Endodermal cell (in vitro differentiated cells): Measurements from ENCODE around the gene UGT2B7. TPM values are rescaled to one million over a fixed set of nuclear protein-coding genes. Genes with fewer than 3 reads are reported as not detected.

Source experiments
- DNase-seq: peaks from one replicate; pipeline ENCODE4 v3.0.0-alpha.2; 2017
- H3K27ac ChIP-seq: 2 replicates; pipeline ENCODE4 v1.5.1; 2013; ENCODE audit warnings: mild to moderate bottlenecking, low read depth, low read length, moderate library complexity
- H3K27me3 ChIP-seq: 2 replicates; pipeline ENCODE4 v1.6.1; 2013; ENCODE audit warnings: mild to moderate bottlenecking, low read length, moderate library complexity; ENCODE audit not compliant: insufficient read depth, control insufficient read depth, poor library complexity, severe bottlenecking
- H3K36me3 ChIP-seq: 2 replicates; pipeline ENCODE4 v1.7.0; 2013; ENCODE audit warnings: mild to moderate bottlenecking, low read length, moderate library complexity; ENCODE audit not compliant: control insufficient read depth, insufficient read depth
- H3K4me1 ChIP-seq: one replicate; pipeline ENCODE4 v1.7.0; 2013; ENCODE audit warnings: low read length; ENCODE audit not compliant: control insufficient read depth, insufficient read depth
- H3K4me3 ChIP-seq: 2 replicates; pipeline ENCODE4 v1.5.1; 2013; ENCODE audit warnings: mild to moderate bottlenecking, low read length, moderate library complexity
- H3K9ac ChIP-seq: 2 replicates; pipeline ENCODE4 v1.6.1; 2013; ENCODE audit warnings: mild to moderate bottlenecking, low read length, moderate library complexity; ENCODE audit not compliant: poor library complexity, severe bottlenecking; ENCODE audit errors: extremely low read depth
- H3K9me3 ChIP-seq: 2 replicates; pipeline ENCODE4 v1.6.1; 2013; ENCODE audit warnings: mild to moderate bottlenecking, low read length, moderate library complexity; ENCODE audit not compliant: control insufficient read depth
- H3K27ac Mint-ChIP-seq: 2 replicates; pipeline ENCODE4 v1.8.0; 2020; ENCODE audit warnings: mixed read lengths
- H3K27me3 Mint-ChIP-seq: 2 replicates; pipeline ENCODE4 v1.8.0; 2021; ENCODE audit warnings: mild to moderate bottlenecking, mixed read lengths; ENCODE audit not compliant: insufficient read depth
- H3K36me3 Mint-ChIP-seq: 2 replicates; pipeline ENCODE4 v1.8.0; 2020; ENCODE audit warnings: low read depth, mixed read lengths
- H3K4me1 Mint-ChIP-seq: 2 replicates; pipeline ENCODE4 v1.8.0; 2020; ENCODE audit warnings: mixed read lengths
- H3K4me3 Mint-ChIP-seq: 2 replicates; pipeline ENCODE4 v1.8.0; 2020; ENCODE audit warnings: mild to moderate bottlenecking, moderate library complexity, mixed read lengths
- H3K9me3 Mint-ChIP-seq: 2 replicates; pipeline ENCODE4 v1.8.0; 2020; ENCODE audit warnings: mild to moderate bottlenecking, mixed read lengths
- CTCF ChIP-seq: fragments of 200-600 bp; sonication (generic); conservative IDR thresholded peaks from 2 replicates; pipeline ENCODE4 v1.5.0; 2021; ENCODE audit warnings: antibody characterized with exemption, mild to moderate bottlenecking
- WGBS, 2 experiments: methylation state at CpG; one replicate each; pipeline versions ENCODE4 v1.1.5 to v1.1.7; 2013; ENCODE audit warnings: missing lambda C conversion rate in 2 of 2, mixed read lengths in 1 of 2; ENCODE audit not compliant: insufficient coverage in 1 of 2, insufficient read length in 1 of 2; 5-methylcytosine and 5-hydroxymethylcytosine counted together
- total RNA-seq, 2 donors: library from RNA; stranded (reverse); fragmentation: NEBNext Ultra II Directional in 1 of 2; extraction: Animal tissue kit (Norgen Biotek cat#: 25700) in 1 of 2; gene quantifications; 2 replicates in 1 of 2; 3 replicates in 1 of 2; pipeline ENCODE4 v1.2.1, GENCODE V29; 2021

Gene UGT2B7
- total RNA-seq, 2 donors from 2014 or later = not detected

GRCh38 chr4:69147334-69147733 is 51.1 kb downstream of the UGT2B7 start:
- H3K36me3 Mint-ChIP-seq = no peaks in the 10 kb centered on the region
- WGBS, 2 experiments = 89 to 99% methylated on average over 1 to 4 of the region's 4 CpGs
- no peaks in the 10 kb centered on the region for H3K27me3 Mint-ChIP-seq
- no peak overlapping the region for H3K27ac ChIP-seq
- H3K9me3 ChIP-seq = no peaks in the 10 kb centered on the region
- no peak overlapping the region for H3K27ac Mint-ChIP-seq
- H3K27me3 ChIP-seq = no peaks in the 10 kb centered on the region
- no peak for TF ChIP-seq CTCF
- no peaks in the 10 kb centered on the region for H3K4me1 ChIP-seq
- H3K9me3 Mint-ChIP-seq = no peaks in the 10 kb centered on the region
- no peak overlapping the region for H3K4me3 ChIP-seq
- no peak for DNase-seq
- H3K4me3 Mint-ChIP-seq = no peak overlapping the region
- no peak overlapping the region for H3K9ac ChIP-seq
- no peaks in the 10 kb centered on the region for H3K4me1 Mint-ChIP-seq
- H3K36me3 ChIP-seq = no peaks in the 10 kb centered on the region

- Mint-ChIP-seq H3K4me1 (no peaks in the 10 kb centered on the region), H3K4me3 (no peak overlapping the region), H3K36me3 (no peaks in the 10 kb centered on the region), H3K27me3 (no peaks in the 10 kb centered on the region), H3K9me3 (no peaks in the 10 kb centered on the region), H3K27ac (no peak overlapping the region)
- Histone ChIP-seq H3K4me3 (no peak overlapping the region), H3K9me3 (no peaks in the 10 kb centered on the region), H3K9ac (no peak overlapping the region), H3K27me3 (no peaks in the 10 kb centered on the region), H3K36me3 (no peaks in the 10 kb centered on the region), H3K4me1 (no peaks in the 10 kb centered on the region), H3K27ac (no peak overlapping the region)
- WGBS, 2 experiments = 97% methylated on average over 4 of the region's 4 CpGs; no CpG with 5 or more reads in 1 of the 2 experiments
- TF ChIP-seq CTCF = no peak
- no peak for DNase-seq
Measured at GRCh38 chr4:69154021-69154420, 57.7 kb downstream of the UGT2B7 start.

- Histone ChIP-seq H3K4me1 (no peaks in the 10 kb centered on the region), H3K9me3 (no peaks in the 10 kb centered on the region), H3K36me3 (no peaks in the 10 kb centered on the region), H3K9ac (no peak overlapping the region), H3K27ac (no peak overlapping the region), H3K4me3 (no peak overlapping the region), H3K27me3 (no peaks in the 10 kb centered on the region)
- TF ChIP-seq CTCF = peak; percentile 80
- H3K36me3 Mint-ChIP-seq = no peaks in the 10 kb centered on the region
- H3K27me3 Mint-ChIP-seq = no peaks in the 10 kb centered on the region
- no peak overlapping the region for H3K27ac Mint-ChIP-seq
- DNase-seq = peak; percentile 83
- no peaks in the 10 kb centered on the region for H3K4me1 Mint-ChIP-seq
- 85 to 94% methylated on average over 2 of the region's 2 CpGs for WGBS, 2 experiments
- H3K4me3 Mint-ChIP-seq = no peak overlapping the region
- no peaks in the 10 kb centered on the region for H3K9me3 Mint-ChIP-seq
Measured at GRCh38 chr4:69156913-69157312, 60.6 kb downstream of the UGT2B7 start.

Other genes starting within 250 kb of the UGT2B7 start
- gene UGT2A3, start 144.7 kb upstream of the UGT2B7 start, total RNA-seq = not detected
- not detected for gene UGT2B11, start 118.3 kb downstream of the UGT2B7 start, total RNA-seq
- not detected for gene UGT2B28, start 184.0 kb downstream of the UGT2B7 start, total RNA-seq